Tibial nerve (tissue), 4 donors: ENCODE results near the gene PIK3CB. TPM values are rescaled to one million over a fixed set of nuclear protein-coding genes. Genes with fewer than 3 reads are reported as not detected.
"Not testable (repeated sequence)": the region's sequence is repeated elsewhere in the genome, so short reads cannot be mapped to it uniquely, and the experiment has no call there.

Experiments
- DNase-seq, 2 donors: peaks; one replicate each; pipeline ENCODE4 v3.0.0-alpha.2; 2019; ENCODE audit warnings: low spot score in 2 of 2
- H3K27ac ChIP-seq, 4 donors: fragments of 200-600 bp; sonication (generic) in 3 of 4; one replicate each; pipeline ENCODE4 v1.5.1; 2017 to 2019; ENCODE audit warnings: mild to moderate bottlenecking in 1 of 4
- H3K27me3 ChIP-seq, 2 donors: fragments of 200-600 bp; sonication (generic) in 1 of 2; one replicate each; pipeline versions ENCODE4 v1.5.1 to v1.6.0; 2017 to 2019
- H3K36me3 ChIP-seq, 3 donors: fragments of 200-600 bp; sonication (generic); one replicate each; pipeline ENCODE4 v1.5.1; 2018 to 2019
- H3K4me1 ChIP-seq, 4 donors: fragments of 200-600 bp; sonication (generic) in 3 of 4; one replicate each; pipeline ENCODE4 v1.5.1; 2017 to 2019
- H3K4me3 ChIP-seq, 4 donors: fragments of 200-600 bp; sonication (generic) in 3 of 4; one replicate each; pipeline ENCODE4 v1.5.1; 2017 to 2019; ENCODE audit warnings: mild to moderate bottlenecking in 1 of 4, moderate library complexity in 1 of 4
- H3K9me3 ChIP-seq, 4 donors: fragments of 200-600 bp; sonication (generic) in 3 of 4; one replicate each; pipeline ENCODE4 v1.5.1; 2017 to 2019
- CTCF ChIP-seq, 5 experiments: fragments of 200-600 bp in 3 of 5; fragments of 450-650 bp in 2 of 5; sonication (generic) in 3 of 5; IDR thresholded peaks; one replicate each; pipeline ENCODE4 v1.5.1; 2016 to 2019; ENCODE audit warnings: antibody characterized with exemption in 5 of 5, mild to moderate bottlenecking in 3 of 5, moderate library complexity in 2 of 5
- EP300 ChIP-seq, 2 donors: sonication (generic); formaldehyde crosslinking; IDR thresholded peaks; one replicate each; pipeline ENCODE4 v1.6.1; 2017; ENCODE audit warnings: antibody characterized with exemption in 2 of 2, mild to moderate bottlenecking in 1 of 2
- POLR2A ChIP-seq, 2 donors: fragments of 450-650 bp; IDR thresholded peaks; one replicate each; pipeline ENCODE4 v1.6.1; 2017; ENCODE audit warnings: antibody characterized with exemption in 2 of 2, mild to moderate bottlenecking in 2 of 2, moderate library complexity in 2 of 2
- WGBS, 2 donors: methylation state at CpG; one replicate each; pipeline ENCODE4 v1.1.5; 2018; 5-methylcytosine and 5-hydroxymethylcytosine counted together
- total RNA-seq, 4 donors: library from RNA; depleted of rRNA; stranded (reverse); fragments of >200 nt; gene quantifications; one replicate each; pipeline ENCODE4 v1.1.0, GENCODE V29; 2016

The PIK3CB gene
- total RNA-seq, 4 donors from 2014 or later, result 11.2 to 32.1 (median 27.2) TPM

GRCh38 chr3:138682648-138683047, 152.1 kb downstream of the PIK3CB start:
- H3K36me3 ChIP-seq, result peaks cover 0 to 61% (median 0%) of the 10 kb centered on the region in 3 donors

GRCh38 chr3:138681463-138682220, 153.1 kb downstream of the PIK3CB start:
- H3K4me1 ChIP-seq, result no peaks in the 10 kb centered on the region
- peaks cover 0 to 63% (median 0%) of the 10 kb centered on the region in 3 donors for H3K36me3 ChIP-seq
- no peak for DNase-seq
- TF ChIP-seq CTCF (IDR thresholded peaks at IDR 0.05), result no peak
- no peak for TF ChIP-seq POLR2A (IDR thresholded peaks at IDR 0.05)
- TF ChIP-seq EP300 (IDR thresholded peaks at IDR 0.05), result no peak
- 77 to 84% methylated on average over 5 of the region's 5 CpGs for WGBS, 2 donors
- peaks cover 0 to 6% (median 3%) of the 10 kb centered on the region in 4 donors for H3K9me3 ChIP-seq
- no peak overlapping the region for H3K27ac ChIP-seq
- no peaks in the 10 kb centered on the region for H3K27me3 ChIP-seq
- no peak overlapping the region for H3K4me3 ChIP-seq

More at GRCh38 chr3:138682648-138683047, 152.1 kb downstream of the PIK3CB start:
- no peak for TF ChIP-seq POLR2A (IDR thresholded peaks at IDR 0.05)
- no peak for TF ChIP-seq EP300 (IDR thresholded peaks at IDR 0.05)
- no peak for TF ChIP-seq CTCF (IDR thresholded peaks at IDR 0.05)
- H3K27ac ChIP-seq, result no peak overlapping the region
- H3K4me1 ChIP-seq, result no peaks in the 10 kb centered on the region
- H3K27me3 ChIP-seq, result no peaks in the 10 kb centered on the region
- DNase-seq, result no peak
- H3K9me3 ChIP-seq, result no peaks in the 10 kb centered on the region
- no peak overlapping the region for H3K4me3 ChIP-seq

GRCh38 chr3:138680974-138681373, 153.8 kb downstream of the PIK3CB start:
- H3K4me3 ChIP-seq, H3K27ac ChIP-seq, DNase-seq, H3K27me3 ChIP-seq, H3K4me1 ChIP-seq: not testable (repeated sequence)
- WGBS, 2 donors, result 94% methylated on average over 6 of the region's 6 CpGs
- H3K36me3 ChIP-seq, result peaks cover 0 to 64% (median 0%) of the 10 kb centered on the region in 3 donors
- H3K9me3 ChIP-seq, result peaks cover 0 to 13% (median 6%) of the 10 kb centered on the region in 4 donors

GRCh38 chr3:138678874-138679392, 155.8 kb downstream of the PIK3CB start:
- peaks cover 0 to 31% (median 9%) of the 10 kb centered on the region in 4 donors for H3K9me3 ChIP-seq
- no peaks in the 10 kb centered on the region for H3K4me1 ChIP-seq
- H3K4me3 ChIP-seq, result no peak overlapping the region
- H3K27me3 ChIP-seq, result no peaks in the 10 kb centered on the region
- DNase-seq, result no peak
- peaks cover 0 to 83% (median 6%) of the 10 kb centered on the region in 3 donors for H3K36me3 ChIP-seq
- H3K27ac ChIP-seq, result no peak overlapping the region
- WGBS, 2 donors, result 84 to 87% methylated on average over 5 of the region's 5 CpGs
- TF ChIP-seq EP300 (IDR thresholded peaks at IDR 0.05), result no peak
- TF ChIP-seq POLR2A (IDR thresholded peaks at IDR 0.05), result no peak

GRCh38 chr3:138678086-138678485, 156.6 kb downstream of the PIK3CB start:
- Histone ChIP-seq H3K36me3 (peaks cover 0 to 85% (median 6%) of the 10 kb centered on the region in 3 donors), H3K27ac (no peak overlapping the region), H3K27me3 (no peaks in the 10 kb centered on the region), H3K4me1 (no peaks in the 10 kb centered on the region), H3K4me3 (no peak overlapping the region), H3K9me3 (peaks cover 0 to 32% (median 9%) of the 10 kb centered on the region in 4 donors)
- no peak for DNase-seq
- 97 to 100% methylated on average over 1 of the region's 1 CpG for WGBS, 2 donors
- TF ChIP-seq CTCF (IDR thresholded peaks at IDR 0.05) (no peak), EP300 (IDR thresholded peaks at IDR 0.05) (no peak), POLR2A (IDR thresholded peaks at IDR 0.05) (no peak)

GRCh38 chr3:138675393-138675792, 159.3 kb downstream of the PIK3CB start:
- H3K36me3 ChIP-seq, result peaks cover 0 to 58% (median 6%) of the 10 kb centered on the region in 3 donors
- no peak overlapping the region for H3K4me3 ChIP-seq
- peaks cover 0 to 32% (median 9%) of the 10 kb centered on the region in 4 donors for H3K9me3 ChIP-seq
- H3K4me1 ChIP-seq, result no peaks in the 10 kb centered on the region
- DNase-seq, result no peak
- TF ChIP-seq EP300 (IDR thresholded peaks at IDR 0.05) (no peak), POLR2A (IDR thresholded peaks at IDR 0.05) (no peak), CTCF (IDR thresholded peaks at IDR 0.05) (no peak)
- H3K27me3 ChIP-seq, result no peaks in the 10 kb centered on the region
- 91 to 92% methylated on average over 1 of the region's 1 CpG for WGBS, 2 donors
- no peak overlapping the region for H3K27ac ChIP-seq
